ENCODE results near the gene ATP1B2.
A peak's percentile ranks its signal among the peaks of the same experiment; 100 is the strongest.

Gene ATP1B2

GRCh38 chr17:7651097-7651664, 455 bp downstream of the ATP1B2 start:
- no peaks in the 10 kb centered on the region for H3K9me3 ChIP-seq (ENCODE audit: low read length)
- no peaks in the 10 kb centered on the region for H4K20me1 ChIP-seq (ENCODE audit: insufficient read depth, low read length)
- peaks cover 17% of the 10 kb centered on the region for H3K4me1 ChIP-seq (ENCODE audit: insufficient read depth, low read length, severe bottlenecking)
- H3K4me3 ChIP-seq (ENCODE audit: low read depth, low read length, poor library complexity, severe bottlenecking) = peak overlapping the region; percentile 38
- no peak overlapping the region for H3K27ac ChIP-seq (ENCODE audit: low read depth, low read length, poor library complexity, severe bottlenecking)
- no peaks in the 10 kb centered on the region for H3K79me2 ChIP-seq (ENCODE audit: insufficient read depth, low read length)
- no peak for TF ChIP-seq CTCF (IDR thresholded peaks at IDR 0.05; ENCODE audit: low read length)
- TF ChIP-seq EZH2 (IDR thresholded peaks at IDR 0.05; ENCODE audit: borderline replicate concordance, low read length) = no peak
- H3K4me2 ChIP-seq (ENCODE audit: low read length) = peak overlapping the region; percentile 42
- no peaks in the 10 kb centered on the region for H3K36me3 ChIP-seq (ENCODE audit: insufficient read depth, low read length)
- no peaks in the 10 kb centered on the region for H3K9me2 ChIP-seq (ENCODE audit: low read depth, low read length)
- peaks cover 12% of the 10 kb centered on the region; the same call in 1 of the 2 replicates for H3K27me3 ChIP-seq (ENCODE audit: insufficient read depth, low read length)
- no peak overlapping the region for H2AFZ ChIP-seq (ENCODE audit: low read length)
- no peaks in the 10 kb centered on the region for H3F3A ChIP-seq (ENCODE audit: insufficient read depth, low read length)
- no peak overlapping the region for H3K9ac ChIP-seq (ENCODE audit: low read length)

DNA sequence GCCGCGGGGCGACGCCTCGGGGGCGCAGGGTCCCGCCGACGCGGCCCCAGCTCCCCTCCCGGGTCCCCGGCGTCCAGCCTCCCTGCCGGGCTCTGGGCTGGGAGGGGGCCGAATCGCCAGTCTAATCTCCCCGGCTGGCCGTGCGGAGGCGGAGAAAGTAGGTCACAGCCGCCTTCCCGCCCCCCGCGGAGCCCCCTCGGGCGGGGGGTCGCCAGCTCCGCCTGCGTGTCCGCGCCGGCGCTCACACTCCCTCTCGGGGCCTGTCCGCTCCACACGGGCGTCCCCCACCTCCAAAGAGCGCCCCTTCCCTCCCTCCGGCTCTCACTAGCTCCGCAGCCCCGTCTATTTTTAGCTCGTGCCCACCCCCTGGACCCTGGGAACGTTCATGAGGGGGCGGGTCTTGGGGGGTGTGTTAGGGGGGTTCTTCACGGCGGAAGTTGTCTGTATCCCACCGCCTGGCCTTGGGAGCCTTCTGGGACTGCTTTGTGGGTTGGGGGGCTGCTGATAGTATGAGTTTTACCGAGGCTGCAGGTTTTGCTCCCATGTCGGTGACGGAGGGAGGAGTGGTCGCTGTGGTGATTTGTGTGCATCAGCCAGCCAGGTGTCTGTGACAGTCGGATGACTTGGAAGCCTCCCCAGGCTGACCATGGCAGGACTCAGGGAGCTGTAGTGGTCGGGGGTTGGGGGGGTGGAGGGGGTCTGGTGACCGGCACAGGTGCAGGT, 1.1 kb downstream of the ATP1B2 start:
- H3K27me3 ChIP-seq (ENCODE audit: insufficient read depth, low read length) = peaks cover 12% of the 10 kb centered on the region; the same call in 1 of the 2 replicates
- H3K4me3 ChIP-seq (ENCODE audit: low read depth, low read length, poor library complexity, severe bottlenecking) = no peak overlapping the region
- peaks cover 17% of the 10 kb centered on the region for H3K4me1 ChIP-seq (ENCODE audit: insufficient read depth, low read length, severe bottlenecking)
- no peaks in the 10 kb centered on the region for H3K36me3 ChIP-seq (ENCODE audit: insufficient read depth, low read length)
- no peak overlapping the region for H3K9ac ChIP-seq (ENCODE audit: low read length)
- no peak overlapping the region for H3K4me2 ChIP-seq (ENCODE audit: low read length)
- no peaks in the 10 kb centered on the region for H4K20me1 ChIP-seq (ENCODE audit: insufficient read depth, low read length)
- H3K9me2 ChIP-seq (ENCODE audit: low read depth, low read length) = no peaks in the 10 kb centered on the region
- no peaks in the 10 kb centered on the region for H3F3A ChIP-seq (ENCODE audit: insufficient read depth, low read length)
- TF ChIP-seq EZH2 (IDR thresholded peaks at IDR 0.05; ENCODE audit: borderline replicate concordance, low read length) = no peak
- TF ChIP-seq CTCF (IDR thresholded peaks at IDR 0.05; ENCODE audit: low read length) = no peak
- no peaks in the 10 kb centered on the region for H3K9me3 ChIP-seq (ENCODE audit: low read length)
- H2AFZ ChIP-seq (ENCODE audit: low read length) = no peak overlapping the region
- no peak overlapping the region for H3K27ac ChIP-seq (ENCODE audit: low read depth, low read length, poor library complexity, severe bottlenecking)
- no peaks in the 10 kb centered on the region for H3K79me2 ChIP-seq (ENCODE audit: insufficient read depth, low read length)

- Histone ChIP-seq H3K9ac (ENCODE audit: low read length) (no peak overlapping the region), H3K27ac (ENCODE audit: low read depth, low read length, poor library complexity, severe bottlenecking) (no peak overlapping the region)
Measured at GRCh38 chr17:7652388-7653356, 1.9 kb downstream of the ATP1B2 start.

More at GRCh38 chr17:7652388-7653356, 1.9 kb downstream of the ATP1B2 start:
- peaks cover 17% of the 10 kb centered on the region for H3K4me1 ChIP-seq (ENCODE audit: insufficient read depth, low read length, severe bottlenecking)
- H3K4me3 ChIP-seq (ENCODE audit: low read depth, low read length, poor library complexity, severe bottlenecking) = no peak overlapping the region
- H3F3A ChIP-seq (ENCODE audit: insufficient read depth, low read length) = no peaks in the 10 kb centered on the region
- H2AFZ ChIP-seq (ENCODE audit: low read length) = no peak overlapping the region
- TF ChIP-seq EZH2 (IDR thresholded peaks at IDR 0.05; ENCODE audit: borderline replicate concordance, low read length) (no peak), CTCF (IDR thresholded peaks at IDR 0.05; ENCODE audit: low read length) (no peak)
- H4K20me1 ChIP-seq (ENCODE audit: insufficient read depth, low read length) = no peaks in the 10 kb centered on the region
- no peak overlapping the region for H3K4me2 ChIP-seq (ENCODE audit: low read length)
- no peaks in the 10 kb centered on the region for H3K9me2 ChIP-seq (ENCODE audit: low read depth, low read length)
- H3K79me2 ChIP-seq (ENCODE audit: insufficient read depth, low read length) = no peaks in the 10 kb centered on the region
- no peaks in the 10 kb centered on the region for H3K36me3 ChIP-seq (ENCODE audit: insufficient read depth, low read length)
- peaks cover 12% of the 10 kb centered on the region; the same call in 1 of the 2 replicates for H3K27me3 ChIP-seq (ENCODE audit: insufficient read depth, low read length)
- no peaks in the 10 kb centered on the region for H3K9me3 ChIP-seq (ENCODE audit: low read length)
